Measurements from ENCODE around the gene STXBP4.

Gene STXBP4

DNA sequence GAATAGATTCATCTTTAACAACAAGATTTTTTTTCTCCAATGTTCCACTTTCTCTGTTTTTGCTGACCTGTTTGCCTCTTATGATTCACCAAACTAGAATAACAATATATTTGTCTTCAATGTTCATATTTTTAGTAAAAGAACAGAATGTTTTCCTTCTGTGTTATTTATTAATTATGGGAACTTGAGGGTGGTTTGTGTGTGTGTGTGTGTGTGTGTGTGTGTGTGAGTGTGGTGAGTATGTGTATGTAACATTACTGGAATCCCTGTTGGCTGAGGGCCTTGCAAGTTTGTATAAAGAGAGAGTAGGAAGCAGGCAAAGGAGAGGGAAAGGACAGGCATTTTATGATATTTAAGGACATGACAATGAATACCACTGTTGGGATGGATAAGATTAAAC is 13.8 kb downstream of the STXBP4 start:
- ATAC-seq, result peak; percentile 53; the same call in 2 of the 3 replicates
- TF ChIP-seq, protein P1, sequence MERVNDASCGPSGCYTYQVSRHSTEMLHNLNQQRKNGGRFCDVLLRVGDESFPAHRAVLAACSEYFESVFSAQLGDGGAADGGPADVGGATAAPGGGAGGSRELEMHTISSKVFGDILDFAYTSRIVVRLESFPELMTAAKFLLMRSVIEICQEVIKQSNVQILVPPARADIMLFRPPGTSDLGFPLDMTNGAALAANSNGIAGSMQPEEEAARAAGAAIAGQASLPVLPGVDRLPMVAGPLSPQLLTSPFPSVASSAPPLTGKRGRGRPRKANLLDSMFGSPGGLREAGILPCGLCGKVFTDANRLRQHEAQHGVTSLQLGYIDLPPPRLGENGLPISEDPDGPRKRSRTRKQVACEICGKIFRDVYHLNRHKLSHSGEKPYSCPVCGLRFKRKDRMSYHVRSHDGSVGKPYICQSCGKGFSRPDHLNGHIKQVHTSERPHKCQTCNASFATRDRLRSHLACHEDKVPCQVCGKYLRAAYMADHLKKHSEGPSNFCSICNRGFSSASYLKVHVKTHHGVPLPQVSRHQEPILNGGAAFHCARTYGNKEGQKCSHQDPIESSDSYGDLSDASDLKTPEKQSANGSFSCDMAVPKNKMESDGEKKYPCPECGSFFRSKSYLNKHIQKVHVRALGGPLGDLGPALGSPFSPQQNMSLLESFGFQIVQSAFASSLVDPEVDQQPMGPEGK (CRISPR knock-in tag; IDR thresholded peaks at IDR 0.05; ENCODE audit: borderline replicate concordance), result no peak
- TF ChIP-seq ZC3H10 (CRISPR knock-in tag; IDR thresholded peaks at IDR 0.05) (no peak), ZFP3 (CRISPR knock-in tag; IDR thresholded peaks at IDR 0.05) (no peak), ZNF565 (CRISPR knock-in tag; conservative IDR thresholded peaks at IDR 0.05; ENCODE audit: low read depth) (no peak), TOX (CRISPR knock-in tag; IDR thresholded peaks at IDR 0.05; ENCODE audit: borderline replicate concordance) (no peak), ARNTL (CRISPR knock-in tag; IDR thresholded peaks at IDR 0.05; ENCODE audit: borderline replicate concordance, low read depth) (no peak), SNAI2 (CRISPR knock-in tag; IDR thresholded peaks at IDR 0.05) (no peak), BACH2 (CRISPR knock-in tag; IDR thresholded peaks at IDR 0.05; ENCODE audit: borderline replicate concordance) (no peak), ZNF8 (CRISPR knock-in tag; IDR thresholded peaks at IDR 0.05) (no peak), RARB (CRISPR knock-in tag; IDR thresholded peaks at IDR 0.05) (no peak), PPARA (CRISPR knock-in tag; IDR thresholded peaks at IDR 0.05; ENCODE audit: borderline replicate concordance) (no peak), ISL1 (CRISPR knock-in tag; IDR thresholded peaks at IDR 0.05) (no peak), TCF4 (CRISPR knock-in tag; IDR thresholded peaks at IDR 0.05; ENCODE audit: borderline replicate concordance) (no peak), ESRRG (CRISPR knock-in tag; IDR thresholded peaks at IDR 0.05) (no peak)
- TF ChIP-seq, protein P2, sequence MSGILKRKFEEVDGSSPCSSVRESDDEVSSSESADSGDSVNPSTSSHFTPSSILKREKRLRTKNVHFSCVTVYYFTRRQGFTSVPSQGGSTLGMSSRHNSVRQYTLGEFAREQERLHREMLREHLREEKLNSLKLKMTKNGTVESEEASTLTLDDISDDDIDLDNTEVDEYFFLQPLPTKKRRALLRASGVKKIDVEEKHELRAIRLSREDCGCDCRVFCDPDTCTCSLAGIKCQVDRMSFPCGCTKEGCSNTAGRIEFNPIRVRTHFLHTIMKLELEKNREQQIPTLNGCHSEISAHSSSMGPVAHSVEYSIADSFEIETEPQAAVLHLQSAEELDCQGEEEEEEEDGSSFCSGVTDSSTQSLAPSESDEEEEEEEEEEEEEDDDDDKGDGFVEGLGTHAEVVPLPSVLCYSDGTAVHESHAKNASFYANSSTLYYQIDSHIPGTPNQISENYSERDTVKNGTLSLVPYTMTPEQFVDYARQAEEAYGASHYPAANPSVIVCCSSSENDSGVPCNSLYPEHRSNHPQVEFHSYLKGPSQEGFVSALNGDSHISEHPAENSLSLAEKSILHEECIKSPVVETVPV (CRISPR knock-in tag; IDR thresholded peaks at IDR 0.05), result no peak
- TF ChIP-seq, protein P3, sequence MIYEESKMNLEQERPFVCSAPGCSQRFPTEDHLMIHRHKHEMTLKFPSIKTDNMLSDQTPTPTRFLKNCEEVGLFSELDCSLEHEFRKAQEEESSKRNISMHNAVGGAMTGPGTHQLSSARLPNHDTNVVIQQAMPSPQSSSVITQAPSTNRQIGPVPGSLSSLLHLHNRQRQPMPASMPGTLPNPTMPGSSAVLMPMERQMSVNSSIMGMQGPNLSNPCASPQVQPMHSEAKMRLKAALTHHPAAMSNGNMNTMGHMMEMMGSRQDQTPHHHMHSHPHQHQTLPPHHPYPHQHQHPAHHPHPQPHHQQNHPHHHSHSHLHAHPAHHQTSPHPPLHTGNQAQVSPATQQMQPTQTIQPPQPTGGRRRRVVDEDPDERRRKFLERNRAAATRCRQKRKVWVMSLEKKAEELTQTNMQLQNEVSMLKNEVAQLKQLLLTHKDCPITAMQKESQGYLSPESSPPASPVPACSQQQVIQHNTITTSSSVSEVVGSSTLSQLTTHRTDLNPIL (CRISPR knock-in tag; IDR thresholded peaks at IDR 0.05; ENCODE audit: low read depth), result no peak
- TF ChIP-seq, protein P4, sequence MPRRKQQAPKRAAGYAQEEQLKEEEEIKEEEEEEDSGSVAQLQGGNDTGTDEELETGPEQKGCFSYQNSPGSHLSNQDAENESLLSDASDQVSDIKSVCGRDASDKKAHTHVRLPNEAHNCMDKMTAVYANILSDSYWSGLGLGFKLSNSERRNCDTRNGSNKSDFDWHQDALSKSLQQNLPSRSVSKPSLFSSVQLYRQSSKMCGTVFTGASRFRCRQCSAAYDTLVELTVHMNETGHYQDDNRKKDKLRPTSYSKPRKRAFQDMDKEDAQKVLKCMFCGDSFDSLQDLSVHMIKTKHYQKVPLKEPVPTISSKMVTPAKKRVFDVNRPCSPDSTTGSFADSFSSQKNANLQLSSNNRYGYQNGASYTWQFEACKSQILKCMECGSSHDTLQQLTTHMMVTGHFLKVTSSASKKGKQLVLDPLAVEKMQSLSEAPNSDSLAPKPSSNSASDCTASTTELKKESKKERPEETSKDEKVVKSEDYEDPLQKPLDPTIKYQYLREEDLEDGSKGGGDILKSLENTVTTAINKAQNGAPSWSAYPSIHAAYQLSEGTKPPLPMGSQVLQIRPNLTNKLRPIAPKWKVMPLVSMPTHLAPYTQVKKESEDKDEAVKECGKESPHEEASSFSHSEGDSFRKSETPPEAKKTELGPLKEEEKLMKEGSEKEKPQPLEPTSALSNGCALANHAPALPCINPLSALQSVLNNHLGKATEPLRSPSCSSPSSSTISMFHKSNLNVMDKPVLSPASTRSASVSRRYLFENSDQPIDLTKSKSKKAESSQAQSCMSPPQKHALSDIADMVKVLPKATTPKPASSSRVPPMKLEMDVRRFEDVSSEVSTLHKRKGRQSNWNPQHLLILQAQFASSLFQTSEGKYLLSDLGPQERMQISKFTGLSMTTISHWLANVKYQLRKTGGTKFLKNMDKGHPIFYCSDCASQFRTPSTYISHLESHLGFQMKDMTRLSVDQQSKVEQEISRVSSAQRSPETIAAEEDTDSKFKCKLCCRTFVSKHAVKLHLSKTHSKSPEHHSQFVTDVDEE (CRISPR knock-in tag; IDR thresholded peaks at IDR 0.05), result no peak
- TF ChIP-seq, protein P5, sequence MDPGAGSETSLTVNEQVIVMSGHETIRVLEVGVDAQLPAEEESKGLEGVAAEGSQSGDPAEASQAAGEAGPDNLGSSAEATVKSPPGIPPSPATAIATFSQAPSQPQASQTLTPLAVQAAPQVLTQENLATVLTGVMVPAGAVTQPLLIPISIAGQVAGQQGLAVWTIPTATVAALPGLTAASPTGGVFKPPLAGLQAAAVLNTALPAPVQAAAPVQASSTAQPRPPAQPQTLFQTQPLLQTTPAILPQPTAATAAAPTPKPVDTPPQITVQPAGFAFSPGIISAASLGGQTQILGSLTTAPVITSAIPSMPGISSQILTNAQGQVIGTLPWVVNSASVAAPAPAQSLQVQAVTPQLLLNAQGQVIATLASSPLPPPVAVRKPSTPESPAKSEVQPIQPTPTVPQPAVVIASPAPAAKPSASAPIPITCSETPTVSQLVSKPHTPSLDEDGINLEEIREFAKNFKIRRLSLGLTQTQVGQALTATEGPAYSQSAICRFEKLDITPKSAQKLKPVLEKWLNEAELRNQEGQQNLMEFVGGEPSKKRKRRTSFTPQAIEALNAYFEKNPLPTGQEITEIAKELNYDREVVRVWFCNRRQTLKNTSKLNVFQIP (CRISPR knock-in tag; IDR thresholded peaks at IDR 0.05; ENCODE audit: borderline replicate concordance, low read depth), result no peak

DNA sequence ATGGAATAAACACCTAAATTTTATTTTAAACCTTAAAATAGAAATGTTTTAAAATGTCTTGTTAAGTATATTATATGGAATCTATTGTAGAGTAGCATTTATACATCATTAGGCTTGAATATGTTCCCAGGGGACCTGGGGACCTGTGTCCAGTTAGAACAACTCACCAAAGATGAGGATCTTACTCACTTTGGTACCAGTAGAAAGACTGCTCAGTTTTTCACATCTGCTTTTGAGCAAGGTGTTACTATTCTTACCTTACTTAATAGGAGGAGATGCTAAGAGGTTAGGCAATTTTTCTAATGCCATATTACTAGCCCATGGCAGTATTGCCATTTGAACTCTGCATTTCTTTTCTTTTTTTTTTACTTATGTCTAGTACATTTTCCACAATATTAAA is 14.7 kb downstream of the STXBP4 start:
- TF ChIP-seq, protein P5 (CRISPR knock-in tag; IDR thresholded peaks at IDR 0.05; ENCODE audit: borderline replicate concordance, low read depth), result no peak
- TF ChIP-seq ZNF565 (CRISPR knock-in tag; conservative IDR thresholded peaks at IDR 0.05; ENCODE audit: low read depth), result no peak
- no peak for TF ChIP-seq OSR1 (CRISPR knock-in tag; IDR thresholded peaks at IDR 0.05)
- TF ChIP-seq PPARA (CRISPR knock-in tag; IDR thresholded peaks at IDR 0.05; ENCODE audit: borderline replicate concordance), result no peak
- TF ChIP-seq, protein P1 (CRISPR knock-in tag; IDR thresholded peaks at IDR 0.05; ENCODE audit: borderline replicate concordance), result no peak
- no peak for TF ChIP-seq RARB (CRISPR knock-in tag; IDR thresholded peaks at IDR 0.05)
- TF ChIP-seq GLIS3 (CRISPR knock-in tag; IDR thresholded peaks at IDR 0.05), result no peak
- no peak for TF ChIP-seq BACH2 (CRISPR knock-in tag; IDR thresholded peaks at IDR 0.05; ENCODE audit: borderline replicate concordance)
- no peak for TF ChIP-seq CSDC2 (CRISPR knock-in tag; IDR thresholded peaks at IDR 0.05)
- TF ChIP-seq ARNTL (CRISPR knock-in tag; IDR thresholded peaks at IDR 0.05; ENCODE audit: borderline replicate concordance, low read depth), result no peak
- TF ChIP-seq ZC3H10 (CRISPR knock-in tag; IDR thresholded peaks at IDR 0.05), result no peak
- TF ChIP-seq, protein P3 (CRISPR knock-in tag; IDR thresholded peaks at IDR 0.05; ENCODE audit: low read depth), result no peak
- TF ChIP-seq ZNF70 (CRISPR knock-in tag; IDR thresholded peaks at IDR 0.05), result no peak
- no peak for TF ChIP-seq SNAI2 (CRISPR knock-in tag; IDR thresholded peaks at IDR 0.05)
- no peak for TF ChIP-seq ISL1 (CRISPR knock-in tag; IDR thresholded peaks at IDR 0.05)
- TF ChIP-seq ZNF8 (CRISPR knock-in tag; IDR thresholded peaks at IDR 0.05), result no peak
- TF ChIP-seq ZFP3 (CRISPR knock-in tag; IDR thresholded peaks at IDR 0.05), result no peak
- TF ChIP-seq TCF4 (CRISPR knock-in tag; IDR thresholded peaks at IDR 0.05; ENCODE audit: borderline replicate concordance), result no peak
- TF ChIP-seq, protein P2 (CRISPR knock-in tag; IDR thresholded peaks at IDR 0.05), result no peak
- ATAC-seq, result no peak; the same call in 2 of the 3 replicates
